Prostate gland (tissue), 2 donors: Measurements from ENCODE around the gene CRTC1. TPM values are rescaled to one million over a fixed set of nuclear protein-coding genes. Genes with fewer than 3 reads are reported as not detected.

Experiments
- DNase-seq: peaks from one replicate; pipeline ENCODE4 v3.0.0-alpha.2; 2019; ENCODE audit warnings: low spot score
- H3K27ac ChIP-seq, 2 donors: fragments of 200-600 bp; sonication (generic); 2 replicates each; pipeline ENCODE4 v1.5.1; 2017 to 2019
- H3K27me3 ChIP-seq: fragments of 200-600 bp; sonication (generic); replicated peaks from 2 replicates; pipeline ENCODE4 v1.5.1; 2019; ENCODE audit not compliant: insufficient read depth
- H3K36me3 ChIP-seq, 2 donors: fragments of 200-600 bp; sonication (generic); 1 replicate in 1 of 2; 2 replicates in 1 of 2; pipeline versions ENCODE4 v1.5.1 to v1.8.1; 2017 to 2019
- H3K4me1 ChIP-seq: fragments of 200-600 bp; sonication (generic); replicated peaks from 2 replicates; pipeline ENCODE4 v1.5.1; 2019
- H3K4me3 ChIP-seq, 2 donors: fragments of 200-600 bp; sonication (generic); 2 replicates each; pipeline ENCODE4 v1.5.1; 2017 to 2019
- H3K9me3 ChIP-seq: fragments of 200-600 bp; sonication (generic); 2 replicates; pipeline ENCODE4 v1.5.1; 2017
- CTCF ChIP-seq, 4 experiments: fragments of 200-600 bp in 2 of 4; fragments of 450-650 bp in 2 of 4; sonication (generic) in 2 of 4; IDR thresholded peaks; 1 replicate in 3 of 4; 2 replicates in 1 of 4; pipeline ENCODE4 v1.5.1; 2016 to 2019; ENCODE audit warnings: antibody characterized with exemption in 4 of 4, mild to moderate bottlenecking in 2 of 4, moderate library complexity in 2 of 4
- POLR2A ChIP-seq: fragments of 450-650 bp; IDR thresholded peaks from one replicate; pipeline ENCODE4 v1.6.1; 2016; ENCODE audit warnings: antibody characterized with exemption, mild to moderate bottlenecking
- POLR2AphosphoS5 ChIP-seq: sonication (generic); formaldehyde crosslinking; IDR thresholded peaks from one replicate; pipeline ENCODE4 v1.6.1; 2017; ENCODE audit warnings: antibody characterized with exemption
- WGBS: methylation state at CpG from one replicate; pipeline ENCODE4 v1.1.5; 2018; 5-methylcytosine and 5-hydroxymethylcytosine counted together
- intact Hi-C: fragments of 100-400 bp; cut with DNase I; formaldehyde crosslinking; loops from one replicate; pipeline ENCODE4 v1.14.2; 2022
- total RNA-seq, 2 donors: library from RNA; depleted of rRNA; stranded (reverse); fragments of >200 nt; gene quantifications; one replicate each; pipeline ENCODE4 v1.1.0, GENCODE V29; 2016

Gene CRTC1
- total RNA-seq, 2 donors from 2014 or later, result 6.7 to 24.4 TPM

- DNase-seq, result no peak
- TF ChIP-seq POLR2A (no peak), POLR2AphosphoS5 (no peak), CTCF (IDR thresholded peaks at IDR 0.05) (no peak)
- Histone ChIP-seq H3K27ac (no peak overlapping the region), H3K4me1 (no peaks in the 10 kb centered on the region), H3K9me3 (no peaks in the 10 kb centered on the region), H3K4me3 (no peak overlapping the region), H3K36me3 (no peaks in the 10 kb centered on the region), H3K27me3 (no peaks in the 10 kb centered on the region)
- intact Hi-C loops, result no loop called here
- 91% methylated on average over 3 of the region's 3 CpGs for WGBS
Measured at GRCh38 chr19:18711893-18712292, 28.4 kb downstream of the CRTC1 start.

- DNase-seq, result no peak
- WGBS, result 57% methylated on average over 5 of the region's 5 CpGs
- intact Hi-C loops, result no loop called here
Measured at GRCh38 chr19:18712981-18713380, 29.5 kb downstream of the CRTC1 start.

GRCh38 chr19:18713550-18714117, 30.2 kb downstream of the CRTC1 start:
- H3K27ac ChIP-seq, result no peak overlapping the region
- H3K4me1 ChIP-seq, result no peaks in the 10 kb centered on the region
- no peaks in the 10 kb centered on the region for H3K36me3 ChIP-seq
- H3K9me3 ChIP-seq, result no peaks in the 10 kb centered on the region
- no peaks in the 10 kb centered on the region for H3K27me3 ChIP-seq
- H3K4me3 ChIP-seq, result no peak overlapping the region
- TF ChIP-seq POLR2AphosphoS5 (no peak), CTCF (IDR thresholded peaks at IDR 0.05) (no peak), POLR2A (no peak)
- 87% methylated on average over 18 of the region's 18 CpGs for WGBS
- DNase-seq, result no peak
- intact Hi-C loops, result no loop called here

More at GRCh38 chr19:18712981-18713380, 29.5 kb downstream of the CRTC1 start:
- Histone ChIP-seq H3K4me3 (no peak overlapping the region), H3K27ac (no peak overlapping the region), H3K27me3 (no peaks in the 10 kb centered on the region), H3K9me3 (no peaks in the 10 kb centered on the region), H3K36me3 (no peaks in the 10 kb centered on the region), H3K4me1 (no peaks in the 10 kb centered on the region)
- no peak for TF ChIP-seq POLR2AphosphoS5
- TF ChIP-seq POLR2A, result no peak
- no peak for TF ChIP-seq CTCF (IDR thresholded peaks at IDR 0.05)

- TF ChIP-seq POLR2A (no peak), CTCF (IDR thresholded peaks at IDR 0.05) (no peak), POLR2AphosphoS5 (no peak)
- H3K27ac ChIP-seq, result no peak overlapping the region
- H3K4me1 ChIP-seq, result no peaks in the 10 kb centered on the region
- DNase-seq, result no peak
- H3K9me3 ChIP-seq, result no peaks in the 10 kb centered on the region
- intact Hi-C loops, result no loop called here
- no peaks in the 10 kb centered on the region for H3K36me3 ChIP-seq
- H3K4me3 ChIP-seq, result no peak overlapping the region
- 69% methylated on average over 5 of the region's 5 CpGs for WGBS
- no peaks in the 10 kb centered on the region for H3K27me3 ChIP-seq
Measured at GRCh38 chr19:18715416-18715815, 31.9 kb downstream of the CRTC1 start.

GRCh38 chr19:18716857-18717256, 33.4 kb downstream of the CRTC1 start:
- Histone ChIP-seq H3K4me3 (no peak overlapping the region), H3K27ac (no peak overlapping the region), H3K27me3 (no peaks in the 10 kb centered on the region), H3K36me3 (no peaks in the 10 kb centered on the region), H3K4me1 (no peaks in the 10 kb centered on the region), H3K9me3 (no peaks in the 10 kb centered on the region)
- intact Hi-C loops, result no loop called here
- no peak for TF ChIP-seq POLR2AphosphoS5
- TF ChIP-seq CTCF (IDR thresholded peaks at IDR 0.05), result no peak
- TF ChIP-seq POLR2A, result no peak
- 84% methylated on average over 6 of the region's 6 CpGs for WGBS
- DNase-seq, result no peak
